ENCODE data around the gene OPRM1. TPM values are rescaled to one million over a fixed set of nuclear protein-coding genes. Genes with fewer than 3 reads are reported as not detected.

The OPRM1 gene
- total RNA-seq (1 to 10 TPM in 1 of 5 donors, under 1 TPM in 1, not detected in 3; 0.45 to 1.5 TPM), polyA plus RNA-seq (not detected)
- long read RNA-seq, donor 1: 0 reads
- long read RNA-seq, donor 2: 0 reads
- long read RNA-seq, donor 3: 0 reads
- long read RNA-seq, donor 4: 0 reads
- long read RNA-seq, donor 5: 0 reads
- long read RNA-seq, donor 6: 0 reads
- long read RNA-seq, donor 7, partial matches to known transcripts: 0 of 1 reads
- long read RNA-seq, donor 7, other reads (novel, unspliced or antisense): 0 of 1 reads
- long read RNA-seq, donor 8: 0 reads
- long read RNA-seq, donor 9: 0 reads
- long read RNA-seq, donor 10: 0 reads

DNA sequence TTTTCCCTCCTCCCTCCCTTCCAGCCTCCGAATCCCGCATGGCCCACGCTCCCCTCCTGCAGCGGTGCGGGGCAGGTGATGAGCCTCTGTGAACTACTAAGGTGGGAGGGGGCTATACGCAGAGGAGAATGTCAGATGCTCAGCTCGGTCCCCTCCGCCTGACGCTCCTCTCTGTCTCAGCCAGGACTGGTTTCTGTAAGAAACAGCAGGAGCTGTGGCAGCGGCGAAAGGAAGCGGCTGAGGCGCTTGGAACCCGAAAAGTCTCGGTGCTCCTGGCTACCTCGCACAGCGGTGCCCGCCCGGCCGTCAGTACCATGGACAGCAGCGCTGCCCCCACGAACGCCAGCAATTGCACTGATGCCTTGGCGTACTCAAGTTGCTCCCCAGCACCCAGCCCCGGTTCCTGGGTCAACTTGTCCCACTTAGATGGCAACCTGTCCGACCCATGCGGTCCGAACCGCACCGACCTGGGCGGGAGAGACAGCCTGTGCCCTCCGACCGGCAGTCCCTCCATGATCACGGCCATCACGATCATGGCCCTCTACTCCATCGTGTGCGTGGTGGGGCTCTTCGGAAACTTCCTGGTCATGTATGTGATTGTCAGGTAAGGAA, at the start of gene OPRM1:
Gene OPRM1, plus strand, starts transcription at position 10 of the 612 bp plus-strand sequence. Its CDS starts 305 bp downstream, at position 315.
- DNase-seq: peak; percentile 37 to 85
- WGBS, 5 donors: 6 to 11% (median 9%) methylated on average over 22 to 38 of the region's 38 CpGs
- intact Hi-C loops (cut with DNase I; ENCODE audit: low total_unique reads): no loop called here

DNA sequence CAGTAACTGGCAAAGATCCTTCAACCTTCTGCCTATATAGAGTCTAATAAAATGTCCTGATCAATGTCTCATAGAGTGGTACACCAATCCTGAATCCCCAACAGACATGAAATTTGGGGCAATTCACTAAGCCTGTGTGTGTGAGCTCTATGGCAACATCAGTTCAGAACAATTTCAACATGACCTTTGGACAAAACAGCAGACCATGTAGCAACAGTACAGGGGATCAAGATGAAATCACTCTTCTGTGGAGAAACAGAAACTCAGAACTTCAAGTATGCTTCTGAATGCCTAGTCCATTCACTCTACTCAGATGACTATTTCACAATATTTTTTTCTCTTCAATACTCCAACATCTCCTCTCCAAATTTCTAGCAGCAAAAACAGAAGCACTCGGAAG, 49.1 kb upstream of the OPRM1 start:
- DNase-seq: no peak
- 75 to 98% (median 93%) methylated on average over 1 of the region's 1 CpG for WGBS, 5 donors
- H3K27me3 ChIP-seq: no peaks in the 10 kb centered on the region
- H3K9me3 ChIP-seq: no peaks in the 10 kb centered on the region
- peaks cover 0 to 4% (median under 1%) of the 10 kb centered on the region in 4 donors for H3K4me1 ChIP-seq
- H3K36me3 ChIP-seq: no peaks in the 10 kb centered on the region
- no peak overlapping the region for H3K4me3 ChIP-seq
- intact Hi-C loops (cut with DNase I; ENCODE audit: low total_unique reads): no loop called here
- H3K27ac ChIP-seq: no peak overlapping the region
- TF ChIP-seq POLR2A (IDR thresholded peaks at IDR 0.05) (no peak), EP300 (IDR thresholded peaks at IDR 0.05) (no peak), POLR2AphosphoS5 (IDR thresholded peaks at IDR 0.05) (no peak)
- TF ChIP-seq, protein P1, sequence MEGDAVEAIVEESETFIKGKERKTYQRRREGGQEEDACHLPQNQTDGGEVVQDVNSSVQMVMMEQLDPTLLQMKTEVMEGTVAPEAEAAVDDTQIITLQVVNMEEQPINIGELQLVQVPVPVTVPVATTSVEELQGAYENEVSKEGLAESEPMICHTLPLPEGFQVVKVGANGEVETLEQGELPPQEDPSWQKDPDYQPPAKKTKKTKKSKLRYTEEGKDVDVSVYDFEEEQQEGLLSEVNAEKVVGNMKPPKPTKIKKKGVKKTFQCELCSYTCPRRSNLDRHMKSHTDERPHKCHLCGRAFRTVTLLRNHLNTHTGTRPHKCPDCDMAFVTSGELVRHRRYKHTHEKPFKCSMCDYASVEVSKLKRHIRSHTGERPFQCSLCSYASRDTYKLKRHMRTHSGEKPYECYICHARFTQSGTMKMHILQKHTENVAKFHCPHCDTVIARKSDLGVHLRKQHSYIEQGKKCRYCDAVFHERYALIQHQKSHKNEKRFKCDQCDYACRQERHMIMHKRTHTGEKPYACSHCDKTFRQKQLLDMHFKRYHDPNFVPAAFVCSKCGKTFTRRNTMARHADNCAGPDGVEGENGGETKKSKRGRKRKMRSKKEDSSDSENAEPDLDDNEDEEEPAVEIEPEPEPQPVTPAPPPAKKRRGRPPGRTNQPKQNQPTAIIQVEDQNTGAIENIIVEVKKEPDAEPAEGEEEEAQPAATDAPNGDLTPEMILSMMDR (IDR thresholded peaks at IDR 0.05): no peak

More for the DNA sequence above, at the start of gene OPRM1:
- Histone ChIP-seq H3K27ac (no peak within 1 kb of the TSS), H3K4me1 (no peaks in the 10 kb centered on the region), H3K36me3 (no peaks in the 10 kb centered on the region), H3K4me3 (no peak within 1 kb of the TSS), H3K9me3 (peaks cover 0 to 11% (median 2%) of the 10 kb centered on the region in 4 donors), H3K27me3 (peaks cover 0 to 19% (median 15%) of the 10 kb centered on the region in 3 donors)
- TF ChIP-seq EP300 (IDR thresholded peaks at IDR 0.05) (no peak), POLR2A (IDR thresholded peaks at IDR 0.05) (no peak), POLR2AphosphoS5 (IDR thresholded peaks at IDR 0.05) (no peak)
- TF ChIP-seq, protein P1 (IDR thresholded peaks at IDR 0.05): no peak

DNA sequence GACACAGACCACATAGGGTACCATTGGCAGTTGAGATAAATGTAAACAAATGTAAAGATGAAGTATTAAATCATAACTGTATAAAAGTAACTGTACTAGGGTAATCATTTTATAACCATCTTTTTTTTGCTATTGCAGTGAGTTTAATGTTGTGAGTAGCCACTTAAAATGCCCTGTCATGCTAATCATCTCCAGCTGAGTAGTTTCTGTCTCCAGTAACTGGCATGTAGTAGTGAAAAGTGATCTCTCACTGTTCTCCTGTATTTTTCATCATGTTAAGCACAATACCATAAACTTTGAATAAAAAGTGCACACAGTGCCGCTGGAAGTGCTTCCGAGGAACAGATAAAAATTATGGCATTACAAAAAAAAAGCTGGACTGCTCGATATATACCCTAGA, 45.0 kb upstream of the OPRM1 start:
- H3K27ac ChIP-seq: no peak overlapping the region
- H3K9me3 ChIP-seq: no peaks in the 10 kb centered on the region
- H3K27me3 ChIP-seq: no peaks in the 10 kb centered on the region
- DNase-seq: no peak
- H3K4me3 ChIP-seq: no peak overlapping the region
- intact Hi-C loops (cut with DNase I; ENCODE audit: low total_unique reads): no loop called here
- H3K4me1 ChIP-seq: peaks cover 0 to 3% (median 0%) of the 10 kb centered on the region in 4 donors
- no peak for TF ChIP-seq POLR2AphosphoS5 (IDR thresholded peaks at IDR 0.05)
- no peak for TF ChIP-seq POLR2A (IDR thresholded peaks at IDR 0.05)
- TF ChIP-seq, protein P1 (IDR thresholded peaks at IDR 0.05): no peak
- no peak for TF ChIP-seq EP300 (IDR thresholded peaks at IDR 0.05)
- 88 to 94% (median 92%) methylated on average over 3 of the region's 3 CpGs for WGBS, 5 donors
- H3K36me3 ChIP-seq: no peaks in the 10 kb centered on the region

DNA sequence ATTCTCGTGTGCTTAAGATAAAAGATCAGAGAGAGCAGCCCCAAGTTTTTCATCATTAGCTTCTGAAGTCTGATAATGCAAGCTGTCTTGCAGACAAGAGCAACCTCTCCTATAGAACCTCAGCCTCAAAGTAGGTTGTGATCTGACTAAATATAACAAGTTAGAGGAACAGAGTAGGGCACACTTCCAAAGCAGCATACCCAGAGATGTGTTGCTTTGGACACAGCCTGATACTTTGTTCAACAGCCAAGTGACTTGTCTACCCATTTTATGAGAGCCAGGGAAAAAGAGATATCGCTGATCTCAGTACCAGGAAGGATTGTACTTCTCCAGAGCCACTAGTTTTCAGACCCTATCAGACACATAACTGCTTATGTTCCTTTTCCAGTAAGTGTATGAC, 44.2 kb upstream of the OPRM1 start:
- H3K9me3 ChIP-seq: no peaks in the 10 kb centered on the region
- no peak for DNase-seq
- H3K36me3 ChIP-seq: no peaks in the 10 kb centered on the region
- no peak overlapping the region for H3K4me3 ChIP-seq
- no peak for TF ChIP-seq POLR2AphosphoS5 (IDR thresholded peaks at IDR 0.05)
- no peak for TF ChIP-seq EP300 (IDR thresholded peaks at IDR 0.05)
- TF ChIP-seq POLR2A (IDR thresholded peaks at IDR 0.05): no peak
- TF ChIP-seq, protein P1 (IDR thresholded peaks at IDR 0.05): no peak
- no peaks in the 10 kb centered on the region for H3K27me3 ChIP-seq
- intact Hi-C loops (cut with DNase I; ENCODE audit: low total_unique reads): no loop called here
- H3K27ac ChIP-seq: no peak overlapping the region
- H3K4me1 ChIP-seq: peaks cover 0 to 3% (median 0%) of the 10 kb centered on the region in 4 donors
- 44 to 57% (median 51%) methylated on average over 2 of the region's 2 CpGs for WGBS, 5 donors
